HG03575 (cell line): ENCODE measurements around the gene CLOCK.

ENCODE experiments used
- ATAC-seq: cut with Tn5 transposase; IDR thresholded peaks from one replicate; pipeline ENCODE4 v1.9.1; 2021; ENCODE audit not compliant: unreplicated experiment, insufficient number of reproducible peaks, low FRiP score; ENCODE audit errors: extremely low read depth

Gene CLOCK

DNA sequence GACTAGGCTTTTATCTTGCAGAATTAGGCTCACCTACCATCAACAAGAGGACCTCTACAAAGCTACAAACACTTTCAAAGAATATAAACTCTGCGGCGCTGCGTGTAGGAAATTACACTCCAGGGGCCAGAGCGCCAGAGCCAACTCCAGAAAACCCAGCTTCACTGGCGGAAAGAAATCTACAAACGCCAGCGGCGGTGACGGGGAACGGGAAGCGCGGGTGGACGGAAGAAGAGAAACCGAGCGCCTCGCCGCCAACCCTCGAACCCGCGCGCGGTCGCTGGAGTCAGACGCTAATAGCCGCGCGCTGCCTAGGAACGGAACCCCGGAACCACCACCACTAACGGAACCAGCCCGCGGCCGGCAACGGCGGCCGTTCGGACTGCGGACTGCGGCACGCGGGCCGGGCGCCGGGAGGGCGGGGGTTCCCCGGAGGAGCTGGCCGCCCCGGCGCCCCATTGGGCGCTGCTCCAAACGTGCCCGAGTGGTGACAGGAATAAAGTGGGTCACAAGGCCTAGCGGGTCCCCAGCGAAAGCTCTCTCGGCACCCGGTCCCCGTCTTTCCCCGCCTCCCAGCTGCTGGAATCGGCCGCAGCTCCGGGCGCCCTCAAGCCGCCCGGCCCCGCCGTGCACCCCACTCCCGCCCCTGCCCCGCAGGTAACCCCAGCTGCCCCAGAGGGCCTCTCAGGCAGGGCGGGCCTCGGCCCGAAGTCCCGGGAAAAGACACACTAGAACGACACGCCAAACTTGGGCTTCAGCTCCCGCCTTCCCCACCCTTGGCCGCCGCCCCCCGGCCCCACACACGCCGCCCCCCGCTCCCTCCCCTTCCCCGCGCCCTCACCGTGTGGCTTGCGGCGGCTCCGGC, 836 bp downstream of the CLOCK start:
- ATAC-seq, result no peak

- no peak for ATAC-seq
Measured at GRCh38 chr4:55545151-55545550, 1.6 kb downstream of the CLOCK start.

DNA sequence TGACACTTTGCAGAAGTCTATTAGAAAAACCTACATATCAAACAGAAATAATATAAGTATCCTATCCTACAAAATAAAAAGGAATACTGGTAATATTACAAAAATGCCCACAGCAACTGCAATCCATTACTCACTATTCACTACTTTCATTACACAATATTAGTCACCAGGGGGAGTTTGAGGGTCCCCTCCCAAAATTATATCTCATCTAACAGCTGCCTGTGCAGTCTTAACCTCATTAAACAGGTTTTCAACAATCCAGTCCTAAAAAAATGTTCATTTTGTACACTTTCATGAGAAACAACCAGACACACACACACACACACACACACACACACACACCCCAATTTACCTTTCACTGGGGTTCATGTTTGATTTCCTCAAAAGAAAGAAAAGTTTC, 2.9 kb downstream of the CLOCK start:
- no peak for ATAC-seq

- ATAC-seq, result no peak
Measured at GRCh38 chr4:55540271-55540670, 6.4 kb downstream of the CLOCK start.

DNA sequence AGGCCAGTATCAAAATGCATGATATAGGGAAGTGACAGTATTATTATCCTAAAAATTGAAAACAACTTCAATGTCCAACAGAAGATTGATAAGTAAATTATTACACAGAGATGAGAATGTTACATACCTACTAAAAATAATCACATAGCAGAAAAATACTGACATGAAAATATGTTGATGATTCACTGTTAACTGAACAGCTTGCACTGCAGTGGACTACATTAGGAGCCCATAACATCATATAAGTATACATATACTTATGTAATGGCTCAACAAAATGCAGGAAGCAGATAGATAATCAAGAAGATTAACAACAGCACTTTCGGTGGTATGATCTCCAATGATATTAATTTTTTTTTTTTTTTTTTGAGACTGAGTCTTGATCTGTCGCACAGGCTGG, 7.1 kb downstream of the CLOCK start:
- no peak for ATAC-seq

DNA sequence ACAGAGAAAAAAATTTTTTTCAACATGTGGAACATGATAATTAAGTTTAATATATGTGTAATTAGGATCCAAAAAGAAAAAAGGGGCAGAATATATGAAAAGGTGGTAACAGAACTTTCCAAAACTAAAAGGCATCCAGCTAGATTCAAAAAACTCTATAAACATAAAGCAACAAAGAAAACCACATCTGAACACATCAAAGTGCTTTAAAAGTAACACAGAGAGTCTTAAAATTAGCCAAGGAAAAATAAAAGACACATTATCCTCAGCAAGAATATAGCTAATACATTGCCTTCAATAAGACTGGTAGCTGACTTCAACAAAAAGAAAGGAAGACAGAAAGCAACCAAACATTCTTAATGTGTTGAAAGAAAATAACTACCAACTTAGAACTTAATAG, 8.2 kb downstream of the CLOCK start:
- no peak for ATAC-seq

DNA sequence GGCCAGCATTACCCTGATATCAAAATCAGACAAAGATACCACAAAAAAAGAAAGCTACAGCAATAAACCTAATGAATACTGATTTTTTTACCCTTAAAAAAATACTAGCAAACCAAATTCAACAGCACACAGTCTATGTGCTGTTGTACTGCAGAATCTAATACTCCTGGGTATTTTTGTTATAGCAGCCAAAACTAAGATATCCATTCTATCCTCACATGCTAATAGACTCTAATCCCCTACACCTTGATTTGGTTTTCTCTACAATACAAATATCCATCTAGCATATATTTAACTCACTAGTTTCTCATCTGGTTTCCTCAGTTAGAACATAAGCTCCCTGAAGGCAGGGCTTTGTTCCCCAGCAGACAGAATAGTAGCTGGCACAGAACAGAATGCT, 12.4 kb downstream of the CLOCK start:
- no peak for ATAC-seq

- ATAC-seq, result no peak
Measured at GRCh38 chr4:55530691-55531090, 16.0 kb downstream of the CLOCK start.

GRCh38 chr4:55530167-55530566, 16.5 kb downstream of the CLOCK start:
- ATAC-seq, result no peak

DNA sequence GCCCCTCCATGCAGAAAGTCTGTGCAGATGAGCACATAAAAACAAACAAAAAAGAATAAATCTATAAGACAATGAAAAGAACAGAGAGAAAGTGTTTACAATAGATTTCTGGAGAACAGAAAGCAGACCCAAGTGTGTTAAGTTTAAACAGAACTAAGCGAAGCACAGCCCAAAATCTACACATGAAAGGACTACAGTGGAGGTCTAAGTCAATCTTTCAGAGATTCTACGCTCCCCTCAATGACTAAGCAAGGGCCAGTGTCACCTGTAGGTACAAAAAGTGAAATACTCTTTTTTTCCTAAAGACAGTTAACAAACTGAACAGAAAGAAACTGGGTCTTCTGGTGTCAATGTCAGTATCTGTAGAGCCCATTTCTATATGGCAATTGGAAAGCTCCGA, 18.2 kb downstream of the CLOCK start:
- ATAC-seq, result no peak

- ATAC-seq, result no peak
Measured at GRCh38 chr4:55524844-55525571, 21.7 kb downstream of the CLOCK start.

GRCh38 chr4:55518442-55518841, 28.3 kb downstream of the CLOCK start:
- no peak for ATAC-seq

- ATAC-seq, result peak; percentile 61
Measured at GRCh38 chr4:55517526-55518229, 29.0 kb downstream of the CLOCK start.

DNA sequence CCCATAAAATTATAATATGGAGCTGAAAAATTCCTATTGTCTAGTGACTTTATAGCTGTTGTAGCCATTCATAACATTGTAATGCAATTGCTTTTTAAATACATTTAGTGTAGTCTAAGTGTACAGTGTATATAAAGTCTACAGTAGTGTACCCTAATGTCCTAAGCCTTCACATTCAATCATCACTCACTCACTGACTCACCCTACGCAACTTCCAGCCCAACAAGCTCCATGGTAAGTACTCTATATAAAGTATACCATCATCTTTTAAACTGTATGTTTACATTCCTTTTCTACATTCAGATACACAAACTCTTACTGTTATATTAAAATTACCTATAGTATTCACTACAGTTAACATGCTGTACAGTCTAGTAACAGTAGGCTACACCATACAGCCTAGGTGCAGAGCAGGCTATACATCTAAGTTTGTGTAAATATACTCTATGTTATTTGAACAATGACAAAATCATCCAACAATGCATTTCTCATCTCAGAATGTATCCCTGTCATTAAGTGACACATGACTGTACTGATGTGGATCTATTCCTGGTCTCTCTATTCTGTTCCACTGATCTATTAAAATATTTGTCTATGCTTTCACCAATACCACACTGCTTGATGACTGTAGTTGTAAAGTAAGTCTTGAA, 33.7 kb downstream of the CLOCK start:
- ATAC-seq, result no peak

DNA sequence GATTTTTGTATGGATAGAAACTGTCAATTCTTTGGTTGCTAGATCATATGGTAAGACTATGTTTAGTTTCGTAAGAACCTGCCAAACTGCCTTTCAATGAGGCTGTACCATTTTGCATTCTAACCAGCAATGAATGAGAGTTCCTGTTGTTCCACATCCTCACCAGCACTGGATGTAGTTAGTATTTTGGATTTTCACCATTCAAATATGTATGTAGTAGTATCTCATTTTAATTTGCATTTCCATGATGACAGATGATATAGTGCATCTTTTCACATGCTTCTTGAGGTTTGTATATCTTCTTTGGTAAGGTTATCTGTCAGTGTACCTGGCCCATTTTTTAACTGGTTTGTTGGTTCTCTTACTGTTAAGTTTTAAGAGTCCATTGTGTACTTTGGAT, 34.6 kb downstream of the CLOCK start:
- no peak for ATAC-seq

DNA sequence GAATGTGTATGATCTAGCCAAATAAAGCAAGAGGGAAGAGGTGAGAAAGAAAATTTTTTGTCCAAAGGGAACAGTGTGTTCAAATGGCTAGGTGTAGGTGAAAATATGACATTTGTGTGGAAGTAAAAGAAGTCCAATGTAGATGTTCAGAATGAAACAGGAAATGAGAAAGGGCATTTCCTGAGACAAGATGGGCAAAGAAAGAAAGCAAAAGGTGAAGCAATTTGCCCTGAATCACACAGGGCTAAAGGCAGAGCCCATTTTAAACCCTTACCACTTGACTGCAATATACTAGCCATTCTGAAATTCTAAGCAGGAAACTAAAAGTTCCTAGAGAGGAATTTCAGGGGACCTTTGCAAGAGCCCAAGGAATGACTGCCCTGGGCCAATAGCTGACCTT, 36.0 kb downstream of the CLOCK start:
- no peak for ATAC-seq

DNA sequence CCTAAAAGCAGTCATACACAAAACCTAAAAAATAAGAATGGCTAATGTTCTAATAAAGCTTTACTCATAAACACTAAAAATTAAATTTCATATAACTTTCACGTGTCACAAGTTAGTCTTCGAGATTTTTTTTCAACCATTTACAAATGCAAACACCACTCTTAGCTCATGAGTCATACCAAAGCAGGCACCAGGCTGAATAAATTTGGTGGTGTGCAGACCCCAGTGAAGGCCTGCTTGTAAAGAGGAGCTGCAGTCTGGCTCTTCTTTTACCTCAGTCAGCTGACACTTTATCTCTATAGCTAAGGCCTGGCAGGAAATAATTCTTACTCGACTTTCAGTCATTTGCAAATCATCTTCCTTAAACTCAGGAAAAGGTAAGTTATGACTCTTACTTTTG, 37.4 kb downstream of the CLOCK start:
- ATAC-seq, result no peak

DNA sequence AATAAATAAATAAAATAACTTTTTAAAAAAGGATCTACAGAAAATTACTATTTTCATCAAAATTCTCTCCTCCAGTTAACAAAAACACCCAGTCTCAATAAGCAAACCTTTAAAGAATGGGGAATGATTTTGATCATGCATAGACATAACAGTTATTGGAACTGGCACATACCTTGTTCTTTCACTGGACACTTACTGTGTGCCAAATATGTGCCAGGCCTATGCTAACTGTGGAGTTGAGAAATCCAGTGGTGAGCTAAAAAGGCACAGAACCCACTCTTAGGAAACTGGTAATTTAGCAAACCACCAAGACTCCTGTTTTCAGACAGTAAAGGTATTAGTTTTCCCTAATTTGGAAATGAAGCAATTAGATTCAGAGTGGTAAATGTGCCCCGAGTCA, 39.1 kb downstream of the CLOCK start:
- no peak for ATAC-seq

- no peak for ATAC-seq
Measured at GRCh38 chr4:55503169-55503568, 43.5 kb downstream of the CLOCK start.
